ENCODE data around the gene RNF227. TPM values are rescaled to one million over a fixed set of nuclear protein-coding genes. Genes with fewer than 3 reads are reported as not detected.

The RNF227 gene
- total RNA-seq, 2 experiments from 2014 or later: 3.8 to 4.7 TPM

GRCh38 chr17:7932949-7933348 lies 16.9 kb upstream of the RNF227 start:
- peak; percentile 62 for DNase-seq (ENCODE audit: low spot score)
- Histone ChIP-seq H4K20me1 (ENCODE audit: insufficient read depth, low read length) (no peaks in the 10 kb centered on the region), H3K27ac (ENCODE audit: low read depth, low read length, poor library complexity, severe bottlenecking) (peak overlapping the region; percentile 69), H3K79me2 (ENCODE audit: insufficient read depth, low read depth, low read length) (peaks cover 32% of the 10 kb centered on the region), H3K36me3 (ENCODE audit: insufficient read depth, low read length) (peaks cover 46% of the 10 kb centered on the region), H3K4me3 (ENCODE audit: low read depth, low read length, poor library complexity, severe bottlenecking) (peak overlapping the region; percentile 99), H3K4me1 (ENCODE audit: insufficient read depth, low read length, poor library complexity, severe bottlenecking) (peaks cover 27% of the 10 kb centered on the region), H3K4me2 (ENCODE audit: low read length) (peak overlapping the region; percentile 88), H2AFZ (ENCODE audit: low read length) (no peak overlapping the region; the same call in 1 of the 2 replicates), H3K9me3 (ENCODE audit: low read length) (no peaks in the 10 kb centered on the region), H3K9me2 (ENCODE audit: insufficient read depth, low read length) (no peaks in the 10 kb centered on the region)
- TF ChIP-seq CTCF (conservative IDR thresholded peaks at IDR 0.05; ENCODE audit: low read length): peak; percentile 39; the same call in 1 of the 2 replicates
- no peak for TF ChIP-seq EZH2phosphoT487 (IDR thresholded peaks at IDR 0.05; ENCODE audit: borderline replicate concordance, low read depth, low read length)
- CTCF ChIA-PET (ENCODE audit: unreplicated experiment): interaction anchor here (0.8 to 1.1 kb wide), 2 partner anchors 12 to 107 kb away, joined by 3 to 4 read pairs; no protein-coding TSS in a partner anchor
- POLR2A ChIA-PET: interaction anchor here (0.5 to 2.2 kb wide), 11 partner anchors 9 to 681 kb away, joined by 3 to 16 read pairs (median 6); partner anchors contain the start of gene RNF227
- intact Hi-C loops (cut with micrococcal nuclease; ENCODE audit: unreplicated experiment): loop anchor here (2.0 kb wide), 1 partner anchor 18 kb away; no protein-coding TSS in a partner anchor
- no TSS peak for BruUV-seq (replicated peaks)

GRCh38 chr17:7932483-7932891 lies 16.4 kb upstream of the RNF227 start:
- peak; percentile 49 for DNase-seq (ENCODE audit: low spot score)

More at GRCh38 chr17:7932483-7932891, 16.4 kb upstream of the RNF227 start:
- TSS peak; percentile 85 for BruUV-seq (replicated peaks)
- ChIA-PET POLR2A (interaction anchor here (0.5 to 2.2 kb wide), 12 partner anchors 10 to 681 kb away, joined by 3 to 16 read pairs (median 5); partner anchors contain the start of gene RNF227), CTCF (ENCODE audit: unreplicated experiment) (interaction anchor here (1.1 kb wide), 1 partner anchor 11 kb away, joined by 4 read pairs; no protein-coding TSS in a partner anchor)
- no peak for TF ChIP-seq EZH2phosphoT487 (IDR thresholded peaks at IDR 0.05; ENCODE audit: borderline replicate concordance, low read depth, low read length)
- TF ChIP-seq CTCF (conservative IDR thresholded peaks at IDR 0.05; ENCODE audit: low read length): no peak
- Histone ChIP-seq H3K36me3 (ENCODE audit: insufficient read depth, low read length) (peaks cover 44% of the 10 kb centered on the region), H3K27ac (ENCODE audit: low read depth, low read length, poor library complexity, severe bottlenecking) (peak overlapping the region; percentile 69), H3K4me2 (ENCODE audit: low read length) (peak overlapping the region; percentile 88), H3K79me2 (ENCODE audit: insufficient read depth, low read depth, low read length) (peaks cover 32% of the 10 kb centered on the region), H3K4me3 (ENCODE audit: low read depth, low read length, poor library complexity, severe bottlenecking) (peak overlapping the region; percentile 99), H2AFZ (ENCODE audit: low read length) (peak overlapping the region; percentile 88), H3K9me2 (ENCODE audit: insufficient read depth, low read length) (no peaks in the 10 kb centered on the region), H3K4me1 (ENCODE audit: insufficient read depth, low read length, poor library complexity, severe bottlenecking) (peaks cover 27% of the 10 kb centered on the region), H4K20me1 (ENCODE audit: insufficient read depth, low read length) (no peaks in the 10 kb centered on the region), H3K9me3 (ENCODE audit: low read length) (no peaks in the 10 kb centered on the region)
- intact Hi-C loops (cut with micrococcal nuclease; ENCODE audit: unreplicated experiment): loop anchor here (2.0 kb wide), 1 partner anchor 18 kb away; no protein-coding TSS in a partner anchor

Data from OCI-LY7 (cell line).